Suprapubic skin (tissue), 4 donors: Measurements from ENCODE around the gene LCORL.

ENCODE experiments used
- EP300 ChIP-seq: sonication (generic); formaldehyde crosslinking; IDR thresholded peaks from one replicate; pipeline ENCODE4 v1.6.1; 2017; ENCODE audit warnings: antibody characterized with exemption
- POLR2A ChIP-seq, 2 donors: fragments of 450-650 bp; IDR thresholded peaks; one replicate each; pipeline ENCODE4 v1.6.1; 2017; ENCODE audit warnings: antibody characterized with exemption in 2 of 2, mild to moderate bottlenecking in 2 of 2, moderate library complexity in 2 of 2
- POLR2AphosphoS5 ChIP-seq, 3 donors: sonication (generic); formaldehyde crosslinking; IDR thresholded peaks; one replicate each; pipeline ENCODE4 v1.6.1; 2017; ENCODE audit warnings: antibody characterized with exemption in 3 of 3
- TF ChIP-seq, protein P1 (sequence below), 2 donors: fragments of 200-600 bp in 1 of 2; fragments of 450-650 bp in 1 of 2; sonication (generic) in 1 of 2; IDR thresholded peaks; one replicate each; pipeline ENCODE4 v1.5.1; 2016 to 2019; ENCODE audit warnings: antibody characterized with exemption in 2 of 2, mild to moderate bottlenecking in 1 of 2, moderate library complexity in 1 of 2

DNA sequence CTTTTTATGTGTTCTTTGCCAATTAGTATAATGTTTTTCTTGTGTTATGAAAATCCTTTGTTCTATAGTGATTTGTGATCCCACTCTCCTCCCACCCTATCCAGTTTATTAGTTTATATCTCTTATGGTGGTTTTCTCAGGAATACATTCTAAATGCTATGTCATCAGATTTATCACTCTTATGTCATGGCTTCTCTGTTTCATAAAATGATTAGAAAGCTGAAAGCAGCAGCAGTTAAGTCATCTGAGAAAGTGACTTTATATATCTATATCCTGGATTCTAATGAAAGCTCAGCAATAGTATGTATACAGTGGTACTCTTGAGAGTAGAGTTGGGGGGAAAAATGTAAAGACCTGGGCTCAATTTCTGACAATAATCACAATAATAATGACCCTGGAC, 169.6 kb downstream of the LCORL start:
- TF ChIP-seq, protein P1, sequence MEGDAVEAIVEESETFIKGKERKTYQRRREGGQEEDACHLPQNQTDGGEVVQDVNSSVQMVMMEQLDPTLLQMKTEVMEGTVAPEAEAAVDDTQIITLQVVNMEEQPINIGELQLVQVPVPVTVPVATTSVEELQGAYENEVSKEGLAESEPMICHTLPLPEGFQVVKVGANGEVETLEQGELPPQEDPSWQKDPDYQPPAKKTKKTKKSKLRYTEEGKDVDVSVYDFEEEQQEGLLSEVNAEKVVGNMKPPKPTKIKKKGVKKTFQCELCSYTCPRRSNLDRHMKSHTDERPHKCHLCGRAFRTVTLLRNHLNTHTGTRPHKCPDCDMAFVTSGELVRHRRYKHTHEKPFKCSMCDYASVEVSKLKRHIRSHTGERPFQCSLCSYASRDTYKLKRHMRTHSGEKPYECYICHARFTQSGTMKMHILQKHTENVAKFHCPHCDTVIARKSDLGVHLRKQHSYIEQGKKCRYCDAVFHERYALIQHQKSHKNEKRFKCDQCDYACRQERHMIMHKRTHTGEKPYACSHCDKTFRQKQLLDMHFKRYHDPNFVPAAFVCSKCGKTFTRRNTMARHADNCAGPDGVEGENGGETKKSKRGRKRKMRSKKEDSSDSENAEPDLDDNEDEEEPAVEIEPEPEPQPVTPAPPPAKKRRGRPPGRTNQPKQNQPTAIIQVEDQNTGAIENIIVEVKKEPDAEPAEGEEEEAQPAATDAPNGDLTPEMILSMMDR (IDR thresholded peaks at IDR 0.05): no peak
- TF ChIP-seq EP300 (no peak), POLR2A (IDR thresholded peaks at IDR 0.05) (no peak), POLR2AphosphoS5 (IDR thresholded peaks at IDR 0.05) (no peak)
